A673 (cell line): Measurements from ENCODE around the gene NACC2. TPM values are rescaled to one million over a fixed set of nuclear protein-coding genes. Genes with fewer than 3 reads are reported as not detected.

ENCODE experiments used
- BruUV-seq: library from RNA; stranded (reverse); fragments of 400-500 nt; replicated peaks from 2 replicates; lab custom pipeline; 2021; lab: Mats Ljungman, UMichigan
- CTCF ChIA-PET: fragments of 300-600 bp; sonication (Branson Sonifier 250); formaldehyde crosslinking; loops from one replicate; lab custom pipeline; 2022; ENCODE audit warnings: antibody characterized with exemption; lab: Charles Lee
- POLR2A ChIA-PET: fragments of 300-600 bp; sonication (Branson Sonifier 250); formaldehyde crosslinking; loops from one replicate; lab custom pipeline; 2022; ENCODE audit warnings: antibody characterized with exemption; ENCODE audit not compliant: low non-redundant PET; lab: Charles Lee
- DNase-seq: peaks from one replicate; pipeline ENCODE4 v3.0.0-alpha.2; 2015; ENCODE audit warnings: low spot score
- H3K27ac ChIP-seq: fragments of 200-600 bp; sonication (generic); 2 replicates; pipeline ENCODE4 v1.5.1; 2016; ENCODE audit warnings: mixed run types, low read depth, mild to moderate bottlenecking, mixed read lengths, antibody characterized with exemption, low read length; ENCODE audit not compliant: poor library complexity, severe bottlenecking
- H3K27me3 ChIP-seq: fragments of 200-600 bp; sonication (generic); replicated peaks from 2 replicates; pipeline ENCODE4 v1.6.1; 2017; ENCODE audit warnings: mixed run types, low read depth, mild to moderate bottlenecking, mixed read lengths, antibody characterized with exemption, low read length; ENCODE audit not compliant: insufficient read depth, poor library complexity
- H3K36me3 ChIP-seq: fragments of 200-600 bp; sonication (generic); 2 replicates; pipeline ENCODE4 v1.6.1; 2016; ENCODE audit warnings: mixed run types, mild to moderate bottlenecking, mixed read lengths, antibody characterized with exemption, low read length; ENCODE audit not compliant: insufficient read depth, poor library complexity, severe bottlenecking
- H3K4me1 ChIP-seq: fragments of 200-600 bp; sonication (generic); 2 replicates; pipeline ENCODE4 v1.6.1; 2017; ENCODE audit warnings: mixed run types, mild to moderate bottlenecking, mixed read lengths, antibody characterized with exemption, low read length; ENCODE audit not compliant: insufficient read depth, poor library complexity, severe bottlenecking
- H3K4me3 ChIP-seq: fragments of 200-600 bp; sonication (generic); 2 replicates; pipeline ENCODE4 v1.5.1; 2016; ENCODE audit warnings: low read depth, mixed run types, mild to moderate bottlenecking, mixed read lengths, low read length; ENCODE audit not compliant: poor library complexity, severe bottlenecking
- H3K9me3 ChIP-seq: fragments of 200-600 bp; sonication (generic); 2 replicates; pipeline ENCODE4 v1.6.1; 2016; ENCODE audit warnings: mixed run types, low read depth, mild to moderate bottlenecking, mixed read lengths, antibody characterized with exemption, low read length; ENCODE audit not compliant: poor library complexity, severe bottlenecking
- EZH2 ChIP-seq: fragments of 200-600 bp; sonication (generic); IDR thresholded peaks from 2 replicates; pipeline ENCODE4 v1.6.1; 2017; ENCODE audit warnings: borderline replicate concordance, low read depth, mild to moderate bottlenecking, mixed read lengths, antibody characterized with exemption, low read length; ENCODE audit not compliant: poor library complexity, severe bottlenecking
- intact Hi-C: fragments of 100-400 bp; cut with micrococcal nuclease; formaldehyde crosslinking; loops from one replicate; pipeline ENCODE4 v1.10.0; 2022; ENCODE audit not compliant: unreplicated experiment
- total RNA-seq: library from RNA; stranded (reverse); gene quantifications from 2 replicates; pipeline ENCODE4 v1.2.3, GENCODE V29; 2021
- TF ChIP-seq, protein P1 (sequence below): fragments of 300-800, 200-600 bp; sonication (generic); conservative IDR thresholded peaks from 2 replicates; pipeline ENCODE4 v1.5.1; 2017; ENCODE audit warnings: low read depth, mild to moderate bottlenecking, antibody characterized with exemption, low read length, moderate library complexity, mixed read lengths

NACC2 gene
- total RNA-seq, 1 experiment from 2014 or later = 19.5 TPM

- Histone ChIP-seq H3K36me3 (no peaks in the 10 kb centered on the region), H3K4me3 (no peak overlapping the region), H3K9me3 (no peaks in the 10 kb centered on the region), H3K27me3 (no peaks in the 10 kb centered on the region), H3K4me1 (peaks cover 20% of the 10 kb centered on the region), H3K27ac (no peak overlapping the region)
- DNase-seq = no peak
- intact Hi-C loops = no loop called here
- ChIA-PET POLR2A (no interaction called here), CTCF (no interaction called here)
- TF ChIP-seq, protein P1, sequence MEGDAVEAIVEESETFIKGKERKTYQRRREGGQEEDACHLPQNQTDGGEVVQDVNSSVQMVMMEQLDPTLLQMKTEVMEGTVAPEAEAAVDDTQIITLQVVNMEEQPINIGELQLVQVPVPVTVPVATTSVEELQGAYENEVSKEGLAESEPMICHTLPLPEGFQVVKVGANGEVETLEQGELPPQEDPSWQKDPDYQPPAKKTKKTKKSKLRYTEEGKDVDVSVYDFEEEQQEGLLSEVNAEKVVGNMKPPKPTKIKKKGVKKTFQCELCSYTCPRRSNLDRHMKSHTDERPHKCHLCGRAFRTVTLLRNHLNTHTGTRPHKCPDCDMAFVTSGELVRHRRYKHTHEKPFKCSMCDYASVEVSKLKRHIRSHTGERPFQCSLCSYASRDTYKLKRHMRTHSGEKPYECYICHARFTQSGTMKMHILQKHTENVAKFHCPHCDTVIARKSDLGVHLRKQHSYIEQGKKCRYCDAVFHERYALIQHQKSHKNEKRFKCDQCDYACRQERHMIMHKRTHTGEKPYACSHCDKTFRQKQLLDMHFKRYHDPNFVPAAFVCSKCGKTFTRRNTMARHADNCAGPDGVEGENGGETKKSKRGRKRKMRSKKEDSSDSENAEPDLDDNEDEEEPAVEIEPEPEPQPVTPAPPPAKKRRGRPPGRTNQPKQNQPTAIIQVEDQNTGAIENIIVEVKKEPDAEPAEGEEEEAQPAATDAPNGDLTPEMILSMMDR = no peak
- no peak for TF ChIP-seq EZH2
- BruUV-seq = no TSS peak
Measured at GRCh38 chr9:136020206-136020605, 74.9 kb downstream of the NACC2 start.

DNA sequence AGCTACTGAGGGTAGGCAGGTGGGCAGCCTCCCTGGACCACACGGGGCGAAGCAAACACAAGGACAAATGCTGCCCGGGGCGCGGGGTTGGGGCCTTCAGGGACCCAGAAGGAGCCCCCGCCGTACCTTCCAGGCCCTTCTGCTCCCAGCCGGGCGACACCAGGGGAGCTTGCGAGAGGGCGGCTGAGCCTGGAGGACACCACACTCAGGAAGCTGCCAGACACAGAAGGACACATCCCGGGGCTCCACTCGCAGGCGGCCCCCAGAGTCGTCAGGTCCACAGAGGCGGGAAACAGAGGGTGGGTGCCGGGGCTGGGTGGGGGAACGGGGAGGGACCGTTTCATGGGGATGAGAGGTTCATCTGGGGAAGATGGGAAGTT is 75.4 kb downstream of the NACC2 start:
- Histone ChIP-seq H3K36me3 (no peaks in the 10 kb centered on the region), H3K27ac (no peak overlapping the region), H3K9me3 (no peaks in the 10 kb centered on the region), H3K4me3 (no peak overlapping the region), H3K27me3 (no peaks in the 10 kb centered on the region), H3K4me1 (peaks cover 20% of the 10 kb centered on the region)
- BruUV-seq = no TSS peak
- intact Hi-C loops = no loop called here
- TF ChIP-seq EZH2 = no peak
- TF ChIP-seq, protein P1 = no peak
- DNase-seq = no peak
- POLR2A ChIA-PET = no interaction called here
- CTCF ChIA-PET = no interaction called here

DNA sequence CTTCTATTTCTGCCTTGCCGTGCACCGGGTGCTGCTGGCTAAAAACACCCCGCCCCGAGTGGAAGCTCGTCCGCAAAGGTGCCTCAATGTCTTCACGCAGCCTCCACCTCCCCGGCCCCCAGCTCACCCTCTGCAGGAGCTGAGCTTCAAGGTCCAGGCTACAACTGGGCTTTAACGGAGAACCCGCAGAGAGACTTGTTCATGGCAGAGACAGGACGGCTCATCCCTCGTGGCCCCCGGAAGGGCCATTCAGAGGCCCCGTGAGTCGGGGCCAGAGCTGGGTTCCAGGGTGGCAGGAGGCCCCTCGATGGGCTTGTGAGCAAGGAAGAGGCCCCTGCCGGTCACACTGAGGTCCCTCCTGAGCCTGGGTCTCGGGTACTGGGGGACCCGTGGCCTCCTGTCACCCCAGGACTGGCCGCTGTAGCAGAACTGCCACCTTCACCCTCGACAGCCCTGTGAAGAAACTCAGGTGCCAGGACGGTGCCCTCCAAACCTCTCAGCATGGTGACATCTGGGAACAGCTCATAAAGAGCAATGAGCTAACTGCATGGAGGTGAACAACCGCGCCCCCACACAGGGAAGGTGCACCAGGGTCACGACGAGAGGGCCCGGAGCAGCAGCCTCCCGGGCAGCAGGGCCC is 75.9 kb downstream of the NACC2 start:
- BruUV-seq = no TSS peak
- no peak for TF ChIP-seq EZH2
- TF ChIP-seq, protein P1 = no peak
- intact Hi-C loops = no loop called here
- DNase-seq = no peak
- POLR2A ChIA-PET = no interaction called here
- no peaks in the 10 kb centered on the region for H3K9me3 ChIP-seq
- H3K4me3 ChIP-seq = no peak overlapping the region
- CTCF ChIA-PET = no interaction called here
- no peaks in the 10 kb centered on the region for H3K36me3 ChIP-seq
- H3K4me1 ChIP-seq = peaks cover 19% of the 10 kb centered on the region
- no peak overlapping the region for H3K27ac ChIP-seq
- H3K27me3 ChIP-seq = no peaks in the 10 kb centered on the region
